Stimulated activated CD8-positive, alpha-beta memory T cell treated with anti-CD3 and anti-CD28 coated beads, Interleukin-15, amount 100 ng/mL, for 4 hours (primary cell): ENCODE results near the gene GTF2A2.
"Not testable (repeated sequence)": the region's sequence is repeated elsewhere in the genome, so short reads cannot be mapped to it uniquely, and the experiment has no call there.

Experiments used
- DNase-seq, 2 donors: peaks; one replicate each; pipeline ENCODE4 v3.0.0-alpha.2; 2020; ENCODE audit warnings: low read depth in 2 of 2

The GTF2A2 gene

DNA sequence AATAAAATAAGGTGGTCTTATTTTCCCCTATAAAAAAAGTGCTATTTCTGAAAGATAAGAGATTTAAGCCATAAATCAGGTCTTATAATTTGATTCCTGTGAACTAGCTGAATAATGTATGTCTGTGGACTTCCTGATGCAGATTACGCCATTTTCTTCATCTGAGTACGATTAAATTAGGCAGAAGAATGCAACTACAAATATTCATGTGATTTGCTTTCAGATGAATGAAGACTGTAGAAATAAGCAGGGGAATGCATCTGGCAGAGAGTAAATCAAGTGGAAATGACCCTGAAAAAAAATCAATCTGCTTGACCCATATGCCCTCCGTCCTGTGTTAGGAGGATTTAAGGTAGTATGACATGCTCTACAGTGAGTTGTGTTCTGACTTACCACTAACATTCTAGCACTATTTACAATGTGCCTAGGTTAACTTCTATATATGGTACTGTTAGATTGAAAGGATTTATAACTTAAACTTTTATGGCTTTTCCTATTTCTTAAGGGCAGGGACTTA, 17.1 kb upstream of the GTF2A2 start:
- DNase-seq: no peak

DNA sequence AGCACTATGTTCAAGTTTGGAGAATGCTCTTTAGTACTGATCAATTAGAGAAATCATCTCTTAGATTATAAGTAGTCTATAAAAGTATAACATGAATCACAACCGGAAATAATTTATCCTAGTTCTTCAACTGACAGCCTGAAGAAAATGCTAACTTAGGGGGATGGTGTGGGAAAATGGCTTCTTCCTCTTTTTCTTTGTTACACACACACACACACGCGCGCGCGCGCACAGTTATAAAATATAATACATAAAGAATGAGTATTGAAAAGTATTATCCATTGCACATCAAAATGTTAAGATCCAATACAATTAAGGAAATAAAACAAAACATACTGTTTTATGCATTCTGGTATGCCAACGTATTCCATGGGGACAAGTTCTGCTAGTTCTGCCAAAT, 11.2 kb upstream of the GTF2A2 start:
- no peak for DNase-seq

DNA sequence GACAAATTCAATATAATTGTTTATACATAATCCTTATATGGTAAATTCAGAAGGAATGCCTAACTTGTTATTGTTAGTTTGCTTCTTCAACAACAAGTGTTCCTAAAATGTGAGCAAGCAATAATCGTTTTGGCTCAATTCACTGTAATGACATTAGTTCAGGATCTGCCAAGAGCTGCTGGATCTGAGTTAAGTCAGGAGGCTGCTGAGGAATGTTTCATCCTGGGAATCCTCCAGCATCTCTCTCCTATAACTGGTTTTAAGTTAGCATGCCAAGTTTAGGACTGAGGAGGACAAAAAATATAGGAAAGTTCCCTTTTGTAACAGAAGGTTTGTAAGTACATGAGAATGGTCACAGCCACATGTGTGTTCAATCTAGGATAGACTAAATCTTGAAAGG, 4.9 kb upstream of the GTF2A2 start:
- DNase-seq: no peak

DNA sequence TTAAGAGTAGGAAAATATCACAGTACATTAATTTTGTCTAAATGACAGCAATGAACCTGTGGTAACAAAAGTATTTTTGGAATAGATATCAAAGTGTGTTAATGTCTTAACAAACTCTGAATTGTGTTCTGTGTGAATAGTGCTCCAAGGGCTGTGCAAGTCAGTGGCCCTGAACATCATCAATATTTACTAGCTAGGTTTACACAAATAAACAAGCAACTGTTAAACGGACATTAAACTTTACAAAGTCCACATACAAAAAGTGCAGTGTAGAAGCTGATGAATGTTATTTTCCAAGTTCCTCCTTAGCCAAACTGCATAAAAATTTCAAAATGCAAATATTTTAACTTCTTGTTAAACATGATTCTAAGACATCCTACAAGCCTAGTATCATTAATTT, 2.1 kb upstream of the GTF2A2 start:
- DNase-seq: no peak

DNA sequence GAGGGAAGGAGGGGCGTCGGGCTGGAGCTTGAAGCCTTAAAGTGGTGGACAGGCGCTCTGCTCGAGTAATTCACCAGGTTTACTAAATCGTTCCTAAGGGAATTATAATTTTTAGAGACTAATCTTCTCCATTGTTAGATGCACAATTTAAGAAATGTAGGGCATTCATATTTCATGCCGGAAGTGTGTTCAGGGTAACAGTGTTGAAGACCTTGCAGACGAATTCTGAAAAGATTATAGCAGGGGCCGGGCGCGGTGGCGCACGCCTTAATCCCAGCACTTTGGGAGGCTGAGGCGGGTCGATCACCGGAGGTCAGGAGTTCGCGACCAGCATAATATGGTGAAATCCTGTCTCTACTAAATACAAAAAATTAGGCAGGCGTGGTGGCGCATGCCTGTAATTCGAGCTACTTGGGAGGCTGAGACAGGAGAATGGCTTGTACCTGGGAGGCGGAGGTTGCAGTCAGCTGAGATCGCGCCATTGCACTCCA, 365 bp upstream of the GTF2A2 start:
- no peak for DNase-seq

DNA sequence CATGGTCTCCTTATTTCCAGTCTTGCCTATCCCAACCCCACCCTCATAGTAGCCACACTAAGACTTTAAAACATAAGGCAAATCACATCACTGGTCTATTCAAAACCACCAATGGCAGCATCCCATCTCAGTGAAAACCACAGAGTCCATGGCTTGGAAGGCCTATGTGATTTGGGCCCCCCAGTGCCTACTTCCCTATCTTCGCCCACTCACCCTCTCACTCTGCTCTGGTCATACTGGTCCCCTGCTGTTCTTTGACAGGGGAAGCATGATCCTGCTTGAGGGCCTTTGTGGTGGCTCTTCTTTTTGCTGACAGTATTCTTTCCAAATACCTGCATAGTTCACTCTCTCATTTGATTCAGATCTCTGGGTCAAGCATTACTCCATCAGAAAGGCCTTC, 3.3 kb downstream of the GTF2A2 start:
- no peak for DNase-seq

DNA sequence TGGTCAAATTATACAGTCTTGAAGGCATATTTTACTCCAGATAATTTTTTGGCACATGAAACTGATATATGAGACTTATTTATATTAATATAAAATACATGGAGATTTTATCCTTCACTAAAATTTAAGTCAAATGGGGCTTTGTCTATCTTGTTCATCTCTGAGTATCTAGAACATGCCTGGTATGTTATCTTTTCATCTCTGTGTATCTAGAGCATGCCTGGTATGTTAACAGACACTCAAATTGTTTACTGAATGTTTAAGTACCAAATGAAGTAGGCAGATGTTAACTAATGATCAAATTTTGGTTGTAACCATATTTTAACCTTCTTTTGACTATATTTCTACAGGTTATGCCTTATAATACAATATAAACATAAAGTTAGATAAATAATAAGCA, 7.7 kb downstream of the GTF2A2 start:
- DNase-seq: no peak

DNA sequence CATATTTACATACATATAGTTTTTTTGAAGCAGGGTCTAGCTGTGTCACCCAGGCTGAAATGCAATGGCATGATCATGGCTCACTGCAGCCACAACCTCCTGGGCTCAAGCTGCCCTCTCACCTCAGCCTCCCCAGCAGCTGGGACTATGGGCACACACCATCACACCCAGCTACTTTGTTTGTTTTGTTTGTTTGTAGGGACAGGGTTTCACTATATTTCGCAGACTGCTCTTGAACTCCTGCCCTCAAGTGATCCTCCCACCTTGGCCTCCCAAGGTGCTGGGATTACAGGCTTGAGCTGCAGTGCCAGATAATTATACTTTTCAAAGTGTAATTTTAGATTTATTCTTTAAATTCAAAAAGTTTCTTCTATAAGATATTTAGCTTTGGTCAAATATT, 10.2 kb downstream of the GTF2A2 start:
- no peak for DNase-seq

DNA sequence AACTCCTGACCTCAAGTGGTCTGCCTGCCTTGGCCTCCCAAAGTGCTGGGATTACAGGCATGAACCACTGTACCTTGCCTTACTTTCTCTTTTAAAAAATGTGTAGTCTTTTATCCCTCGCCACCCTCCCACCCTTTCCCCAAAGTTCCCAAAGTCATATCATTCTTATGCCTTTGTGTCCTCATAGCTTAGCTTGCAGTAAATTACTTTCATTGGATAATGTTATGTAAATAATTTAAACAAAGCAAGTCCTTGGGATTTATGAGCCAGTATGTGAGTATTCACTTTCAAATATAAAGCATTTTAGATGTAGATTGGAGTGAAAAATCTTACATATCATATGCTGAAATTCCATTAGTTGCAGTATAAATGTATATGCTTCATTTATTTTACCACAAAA, 11.0 kb downstream of the GTF2A2 start:
- no peak for DNase-seq

DNA sequence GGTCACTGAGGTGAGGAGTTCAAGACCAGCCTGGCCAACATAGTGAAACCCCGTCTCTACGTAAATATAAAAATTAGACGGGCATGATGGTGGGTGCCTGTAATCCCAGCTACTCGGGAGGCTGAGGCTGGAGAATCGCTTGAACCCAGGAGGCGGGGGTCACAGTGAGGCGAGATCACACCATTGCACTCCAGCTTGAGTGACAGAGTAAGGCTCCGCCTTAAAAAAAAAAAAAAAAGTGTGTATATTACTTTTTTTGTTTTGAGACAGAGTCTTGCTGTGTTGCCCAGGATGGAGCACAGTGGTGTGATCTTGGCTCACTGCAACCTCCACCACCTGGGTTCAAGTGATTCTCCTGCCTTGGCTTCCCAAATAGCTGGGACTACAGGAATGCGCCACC, 11.5 kb downstream of the GTF2A2 start:
- not testable (repeated sequence) for DNase-seq

DNA sequence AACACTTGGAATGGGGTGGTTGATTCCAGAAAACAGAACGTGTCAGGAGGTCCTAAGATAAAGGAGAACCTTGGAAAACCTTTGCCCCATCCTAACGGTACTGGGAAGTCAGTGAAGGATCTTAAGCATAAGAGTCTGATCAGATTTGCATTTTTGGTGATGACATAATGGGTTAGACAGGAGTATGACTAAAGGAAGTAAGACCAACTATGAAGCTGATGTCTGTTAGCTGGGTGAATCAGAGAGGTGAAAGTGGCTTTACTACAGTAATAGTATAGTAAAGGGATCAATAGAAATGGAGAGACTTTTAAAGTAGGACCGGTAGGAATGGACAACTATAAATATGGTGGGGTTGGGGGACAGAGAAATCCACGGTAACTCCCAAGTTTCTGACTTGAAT, 12.6 kb downstream of the GTF2A2 start:
- DNase-seq: no peak

DNA sequence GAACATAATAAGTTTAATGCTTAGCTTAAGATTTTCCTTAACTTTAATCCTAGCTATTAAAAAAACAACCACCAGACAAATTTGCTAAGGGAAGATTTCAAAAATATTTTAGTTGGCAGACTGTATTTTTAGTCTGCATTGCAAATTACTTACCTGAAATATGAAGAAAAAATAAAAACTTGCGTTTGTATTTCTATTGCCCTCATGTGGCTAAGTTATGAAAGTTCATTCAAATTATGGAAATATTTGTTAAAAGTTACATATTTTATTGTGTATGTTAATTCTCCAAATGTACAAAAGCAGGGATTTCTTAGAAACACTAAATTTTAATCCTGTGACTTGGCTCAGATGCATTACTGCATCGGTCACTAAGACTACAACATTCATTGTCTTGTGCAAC, 15.0 kb downstream of the GTF2A2 start:
- no peak for DNase-seq

DNA sequence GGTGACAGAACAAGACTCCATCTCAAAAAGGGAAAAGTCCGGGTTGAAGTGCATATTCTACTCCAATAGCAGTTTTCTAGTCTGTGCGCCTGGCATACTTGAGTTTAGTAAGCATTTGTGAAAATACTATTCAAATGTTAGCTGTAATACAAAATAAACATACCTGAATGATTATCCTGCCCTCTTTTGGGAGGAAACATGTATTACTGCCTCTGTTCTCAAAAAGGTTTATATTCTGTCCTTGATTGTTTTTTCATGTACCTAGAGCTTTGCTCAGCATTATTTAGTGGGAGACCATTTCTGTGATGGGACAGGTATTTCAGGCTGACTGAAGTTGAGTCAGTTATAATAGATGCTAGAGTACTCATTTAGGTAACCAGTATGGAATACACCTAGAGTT, 19.8 kb downstream of the GTF2A2 start:
- DNase-seq: not testable (repeated sequence)

DNA sequence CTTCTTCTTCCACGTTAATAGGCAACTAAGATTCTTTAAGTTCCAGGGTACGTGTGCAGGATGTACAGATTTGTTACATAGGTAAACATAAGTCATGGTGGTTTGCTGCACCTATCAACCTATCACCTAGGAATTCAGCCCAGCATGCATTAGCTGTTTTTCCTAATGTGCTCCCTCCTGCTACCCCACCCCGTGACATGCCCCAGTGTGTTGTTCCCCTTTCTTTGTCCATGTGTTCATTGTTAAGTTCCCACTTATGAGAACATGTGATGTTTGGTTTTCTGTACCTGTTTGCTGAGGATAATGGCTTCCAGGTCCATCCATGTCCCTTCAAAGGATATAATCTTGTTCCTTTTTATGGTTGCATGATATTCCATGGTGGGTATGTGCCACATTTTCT, 21.1 kb downstream of the GTF2A2 start:
- DNase-seq: no peak

DNA sequence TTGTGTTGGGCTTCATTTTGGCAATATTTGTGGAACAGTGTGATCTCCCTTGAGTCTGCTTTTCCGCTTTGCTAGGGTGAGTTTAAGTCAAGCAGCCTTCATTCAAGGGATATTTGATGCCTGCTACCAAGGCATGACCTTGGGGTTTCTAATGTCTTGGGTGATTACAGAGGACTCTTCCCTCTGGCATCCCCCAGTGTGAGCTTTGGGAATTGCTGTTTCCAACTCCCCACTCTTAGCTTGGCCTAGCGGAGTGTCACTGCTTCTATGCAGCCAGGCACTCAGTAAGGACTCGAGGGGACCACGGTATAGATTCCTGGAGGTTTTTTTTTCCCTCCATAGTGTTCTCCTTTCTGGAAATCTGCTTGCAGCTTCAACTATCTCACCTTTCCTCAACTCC, 24.6 kb downstream of the GTF2A2 start:
- DNase-seq: no peak

DNA sequence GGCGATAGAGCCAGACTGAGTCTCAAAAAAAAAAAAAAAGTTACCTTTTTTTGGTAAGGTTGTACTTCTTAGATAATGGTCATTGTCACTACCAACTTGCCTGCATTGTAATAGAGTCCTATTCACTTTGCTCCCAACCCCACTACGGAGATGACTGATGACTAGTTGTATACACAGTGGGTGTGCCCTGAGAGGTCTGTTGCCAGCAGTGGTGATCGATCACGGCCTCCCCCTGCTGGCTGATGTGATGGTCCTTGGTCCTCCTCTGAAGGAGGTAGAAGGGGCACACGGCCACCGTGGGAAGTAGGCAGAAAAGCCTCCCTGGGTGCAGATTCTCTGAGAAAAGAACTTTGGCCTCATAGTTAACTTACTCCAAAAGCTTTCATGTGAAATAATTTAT, 35.0 kb downstream of the GTF2A2 start:
- peak in 1 of 2 donors; percentile 2 for DNase-seq

DNA sequence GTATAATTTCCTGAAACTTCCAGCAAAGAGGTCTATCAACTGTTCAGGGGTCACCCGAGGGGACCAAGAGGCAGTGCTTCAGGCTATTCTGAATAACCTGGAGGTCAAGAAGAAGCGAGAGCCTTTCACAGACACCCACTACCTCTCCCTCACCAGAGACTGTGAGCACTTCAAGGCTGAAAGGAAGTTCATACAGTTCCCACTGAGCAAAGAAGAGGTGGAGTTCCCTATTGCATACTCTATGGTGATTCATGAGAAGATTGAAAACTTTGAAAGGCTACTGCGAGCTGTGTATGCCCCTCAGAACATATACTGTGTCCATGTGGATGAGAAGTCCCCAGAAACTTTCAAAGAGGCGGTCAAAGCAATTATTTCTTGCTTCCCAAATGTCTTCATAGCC, 38.9 kb downstream of the GTF2A2 start:
- no peak for DNase-seq

DNA sequence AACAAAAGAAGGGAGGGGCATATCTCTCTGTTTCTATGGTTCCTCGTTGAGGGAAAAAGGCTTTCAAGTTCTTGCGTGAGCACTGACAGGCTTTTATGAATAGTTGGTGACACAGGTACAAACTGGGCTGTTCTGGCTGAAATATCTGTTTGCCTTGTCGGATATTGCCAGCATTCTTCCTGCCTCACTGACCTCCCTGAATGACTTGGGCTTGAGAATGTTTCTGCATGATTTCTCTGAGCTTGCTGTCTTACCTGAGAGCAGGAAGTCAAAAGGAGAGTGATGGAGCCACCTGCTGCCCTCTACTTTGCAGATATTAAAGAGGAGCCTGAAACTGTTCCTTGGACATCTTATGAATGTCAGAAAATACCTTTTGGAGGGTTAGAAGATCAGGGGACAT, 40.9 kb downstream of the GTF2A2 start:
- no peak for DNase-seq

DNA sequence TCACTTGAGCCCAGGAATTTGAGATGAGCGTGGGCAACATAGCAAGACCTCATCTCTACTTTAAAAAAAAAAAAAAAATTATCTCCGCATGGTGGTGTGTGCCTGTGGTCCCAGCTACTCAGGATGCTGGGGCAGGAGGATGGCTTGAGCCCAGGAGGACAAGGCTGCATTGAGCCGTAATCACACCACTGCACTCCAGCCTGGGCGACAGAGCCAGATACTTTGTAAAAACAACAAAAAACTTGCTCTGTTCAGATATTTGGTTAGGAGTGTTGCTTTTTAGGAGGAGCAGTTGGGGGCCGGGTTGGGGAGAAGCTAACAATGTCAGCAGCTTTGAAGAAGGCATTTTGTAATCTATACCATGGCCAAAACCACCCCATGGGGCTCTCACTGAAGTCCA, 41.7 kb downstream of the GTF2A2 start:
- no peak for DNase-seq

DNA sequence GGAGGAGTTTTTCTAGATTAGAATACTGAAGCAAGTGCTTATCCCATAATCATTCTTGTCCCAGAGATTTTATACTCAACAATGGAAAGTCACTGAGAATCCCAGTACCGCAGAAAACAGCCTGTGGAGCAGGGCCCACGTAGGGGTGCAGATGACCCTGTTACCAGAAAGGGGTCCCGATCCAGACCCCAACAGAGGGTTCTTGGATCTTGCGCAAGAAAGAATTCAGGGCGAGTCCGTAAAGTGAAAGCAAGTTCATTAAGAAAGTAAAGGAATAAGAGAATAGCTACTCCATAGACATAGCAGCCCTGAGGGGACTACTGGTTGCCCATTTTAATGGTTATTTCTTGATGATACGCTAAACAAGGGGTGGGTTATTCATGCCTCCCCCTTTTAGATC, 43.2 kb downstream of the GTF2A2 start:
- DNase-seq: no peak

DNA sequence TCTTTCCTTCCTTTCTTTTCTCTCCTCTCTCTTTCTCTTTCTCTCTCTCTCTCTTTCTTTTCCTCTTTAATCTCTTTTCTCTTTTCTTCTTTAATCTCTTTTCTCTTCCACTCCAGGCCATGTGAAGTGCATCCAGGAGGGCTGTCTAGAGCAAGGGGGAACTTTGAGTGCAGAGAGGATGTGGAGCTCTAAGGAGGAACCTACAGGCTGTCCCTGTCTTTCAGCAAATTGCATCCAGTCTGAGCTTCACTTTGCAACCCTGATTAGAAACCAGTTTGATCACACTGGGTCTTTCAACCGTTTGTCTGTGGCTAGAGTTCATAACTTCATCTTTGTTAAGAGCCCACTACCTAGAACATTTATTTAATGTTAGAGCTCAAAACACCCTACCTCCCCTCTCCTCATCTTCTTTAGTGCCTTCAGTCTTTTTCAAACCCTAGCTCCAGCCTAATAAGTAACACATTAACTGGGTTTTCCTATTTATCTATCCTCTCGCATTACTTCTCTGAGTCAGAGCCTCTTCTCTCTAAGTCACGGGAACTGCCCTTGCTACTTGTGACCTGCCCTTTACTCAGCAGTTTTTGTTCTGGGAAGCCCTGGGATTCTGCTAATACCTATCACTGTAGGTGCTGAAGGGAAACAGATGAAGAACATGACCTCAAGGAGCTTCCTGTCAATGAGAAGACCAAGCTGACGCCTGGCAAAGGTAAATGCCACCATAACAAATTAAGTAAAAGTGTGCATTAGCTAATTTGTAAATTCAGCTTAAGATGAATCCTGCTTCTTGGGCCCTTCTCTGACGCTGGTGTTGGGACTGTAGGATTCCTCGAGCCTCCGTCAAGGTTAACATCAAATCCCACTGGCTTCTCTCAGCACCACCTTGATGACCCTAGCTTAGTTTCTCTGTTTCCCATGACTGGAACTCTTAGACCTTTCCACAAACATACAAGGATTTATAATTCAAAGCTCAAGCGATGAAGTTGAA, 45.7 kb downstream of the GTF2A2 start, which contains the start of gene GCNT3:
TSS of gene GCNT3 (plus strand) at position 508 of the 985 bp plus-strand sequence. CDS start 6,456 bp downstream, outside the sequence.
- DNase-seq: no peak

DNA sequence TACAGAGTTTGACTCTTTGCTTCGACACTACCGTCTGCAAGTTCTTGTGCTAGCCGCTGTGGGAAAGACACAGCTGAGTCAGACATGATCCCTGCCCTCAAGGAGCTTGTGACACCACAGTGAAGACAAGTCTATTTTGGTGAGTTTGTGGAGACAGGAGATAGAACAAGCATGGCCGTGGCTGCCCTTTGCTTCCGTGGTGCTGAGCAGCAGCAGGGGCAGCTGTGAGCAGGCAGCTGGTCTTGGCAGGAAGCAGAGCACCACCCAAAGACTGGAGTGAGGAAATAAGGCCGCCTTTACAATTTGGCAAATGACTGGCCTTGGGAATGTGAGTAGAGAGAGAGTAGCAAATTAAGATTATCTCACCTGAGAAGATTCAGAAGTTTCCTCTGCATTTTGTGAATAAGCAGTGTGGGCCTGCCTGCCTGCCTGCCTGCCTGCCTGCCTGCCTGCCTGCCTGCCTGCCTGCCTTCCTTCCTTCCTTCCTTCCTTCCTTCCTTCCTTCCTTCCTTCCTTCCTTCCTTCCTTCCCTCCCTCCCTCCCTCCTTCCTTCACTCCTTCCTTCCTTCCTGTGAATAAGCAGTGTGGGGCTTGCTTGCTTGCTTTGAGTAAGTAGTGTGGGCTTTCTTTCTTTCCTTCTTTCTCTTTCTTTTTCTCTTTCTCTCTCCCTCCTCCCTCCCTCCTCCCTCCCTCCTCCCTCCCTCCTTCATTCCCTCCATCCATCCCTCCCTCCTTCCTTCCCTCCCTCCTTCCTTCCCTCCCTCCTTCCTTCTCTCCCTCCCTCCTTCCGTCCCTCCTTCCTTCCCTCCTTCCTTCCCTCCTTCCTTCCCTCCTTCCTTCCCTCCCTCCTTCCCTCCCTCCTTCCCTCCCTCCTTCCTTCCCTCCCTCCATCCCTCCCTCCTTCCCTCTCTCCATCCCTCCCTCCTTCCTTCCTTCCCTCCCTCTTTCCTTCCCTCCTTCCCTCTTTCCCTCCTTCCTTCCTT, 47.3 kb downstream of the GTF2A2 start:
- no peak for DNase-seq
